Neural progenitor cell (in vitro differentiated cells): ENCODE results near the gene OR13C2. TPM values are rescaled to one million over a fixed set of nuclear protein-coding genes. Genes with fewer than 3 reads are reported as not detected.

Experiments used
- DNase-seq: peaks from one replicate; pipeline ENCODE4 v3.0.0-alpha.2; 2016; ENCODE audit warnings: low spot score
- H2AFZ ChIP-seq: fragments of 200-600 bp; sonication (generic); replicated peaks from 2 replicates; pipeline ENCODE4 v1.6.1; 2016; ENCODE audit warnings: antibody characterized with exemption
- H3F3A ChIP-seq: fragments of 200-600 bp; sonication (generic); 2 replicates; pipeline ENCODE4 v1.6.1; 2016; ENCODE audit warnings: antibody characterized with exemption, low read depth
- H3K27ac ChIP-seq: fragments of 200-600 bp; sonication (generic); 2 replicates; pipeline ENCODE4 v1.5.1; 2016; ENCODE audit warnings: mild to moderate bottlenecking
- H3K27me3 ChIP-seq: fragments of 200-600 bp; sonication (generic); 2 replicates; pipeline ENCODE4 v1.6.1; 2016; ENCODE audit warnings: mild to moderate bottlenecking, moderate library complexity
- H3K36me3 ChIP-seq: fragments of 200-600 bp; sonication (generic); 2 replicates; pipeline ENCODE4 v1.5.1; 2016
- H3K4me1 ChIP-seq: fragments of 200-600 bp; sonication (generic); 2 replicates; pipeline ENCODE4 v1.6.1; 2016; ENCODE audit warnings: mixed run types
- H3K4me2 ChIP-seq: fragments of 200-600 bp; sonication (generic); 2 replicates; pipeline ENCODE4 v1.6.1; 2016
- H3K4me3 ChIP-seq: fragments of 200-600 bp; sonication (generic); 2 replicates; pipeline ENCODE4 v1.5.1; 2016
- H3K79me2 ChIP-seq: fragments of 200-600 bp; sonication (generic); 2 replicates; pipeline ENCODE4 v1.6.1; 2016; ENCODE audit warnings: low read depth
- H3K9ac ChIP-seq: fragments of 200-600 bp; sonication (generic); 2 replicates; pipeline ENCODE4 v1.6.1; 2016
- H3K9me3 ChIP-seq: fragments of 200-600 bp; sonication (generic); 2 replicates; pipeline ENCODE4 v1.5.1; 2016; ENCODE audit warnings: low read depth
- H4K20me1 ChIP-seq: fragments of 200-600 bp; sonication (generic); 2 replicates; pipeline ENCODE4 v1.6.1; 2016; ENCODE audit warnings: low read depth
- H3K27ac Mint-ChIP-seq: 3 replicates; pipeline ENCODE4 v1.8.0; 2021; ENCODE audit warnings: mixed read lengths
- H3K27me3 Mint-ChIP-seq: 2 replicates; pipeline ENCODE4 v1.8.0; 2022; ENCODE audit warnings: low read depth, mild to moderate bottlenecking, inconsistent platforms, moderate library complexity, mixed read lengths; ENCODE audit not compliant: insufficient read depth
- H3K36me3 Mint-ChIP-seq: 3 replicates; pipeline ENCODE4 v1.8.0; 2021; ENCODE audit warnings: mixed read lengths
- H3K4me1 Mint-ChIP-seq: 3 replicates; pipeline ENCODE4 v1.8.0; 2021; ENCODE audit warnings: mixed read lengths
- H3K4me3 Mint-ChIP-seq: 3 replicates; pipeline ENCODE4 v1.8.0; 2021; ENCODE audit warnings: mild to moderate bottlenecking, moderate library complexity, mixed read lengths
- H3K9me3 Mint-ChIP-seq: 3 replicates; pipeline ENCODE4 v1.8.0; 2020; ENCODE audit warnings: mixed read lengths
- CTCF ChIP-seq: fragments of 200-600 bp; sonication (generic); IDR thresholded peaks from 2 replicates; pipeline ENCODE4 v1.5.1; 2017; ENCODE audit warnings: antibody characterized with exemption, mild to moderate bottlenecking
- EZH2 ChIP-seq: fragments of 200-600 bp; sonication (generic); IDR thresholded peaks from 2 replicates; pipeline ENCODE4 v1.6.1; 2017; ENCODE audit warnings: antibody characterized with exemption, mild to moderate bottlenecking, moderate library complexity
- EZH2phosphoT487 ChIP-seq: fragments of 200-600 bp; sonication (generic); IDR thresholded peaks from 2 replicates; pipeline ENCODE4 v1.6.1; 2017; ENCODE audit warnings: antibody characterized with exemption
- total RNA-seq: library from RNA; depleted of rRNA; stranded (reverse); fragments of >200 nt; gene quantifications from 2 replicates; pipeline ENCODE4 v1.2.3, GENCODE V29; 2015; ENCODE audit warnings: low replicate concordance

The OR13C2 gene
- total RNA-seq, 1 donor from 2014 or later: not detected

DNA sequence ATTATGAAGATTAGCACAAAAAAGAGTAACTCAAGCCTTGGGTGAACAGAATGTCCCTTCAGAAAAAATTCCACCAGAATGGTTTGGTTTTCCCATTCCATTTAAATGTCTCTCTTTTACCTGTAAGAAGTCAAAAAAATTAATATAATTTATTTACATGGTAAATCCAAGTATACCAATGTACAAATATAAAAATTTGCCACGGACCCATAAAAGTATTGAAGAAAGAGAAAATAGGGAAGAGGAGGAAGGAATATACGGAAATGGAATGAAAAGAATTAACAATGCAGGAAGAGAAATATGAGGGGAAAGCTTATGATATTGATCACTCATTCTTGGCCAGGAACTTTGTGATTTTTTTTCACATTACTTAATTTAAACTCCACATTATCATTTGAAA, 12.7 kb upstream of the OR13C2 start, which contains the start of gene OR13C9:
OR13C9 (minus strand) TSS at position 101 of the 400 bp plus-strand sequence; CDS start at position 101, 0 bp downstream.
- H3F3A ChIP-seq: no peaks in the 10 kb centered on the region
- no peaks in the 10 kb centered on the region for H3K27me3 Mint-ChIP-seq
- no peak within 1 kb of the TSS for H3K9ac ChIP-seq
- no peaks in the 10 kb centered on the region for H3K9me3 Mint-ChIP-seq
- no peak within 1 kb of the TSS for H3K27ac Mint-ChIP-seq
- no peaks in the 10 kb centered on the region for H3K36me3 ChIP-seq
- TF ChIP-seq EZH2phosphoT487 (no peak), EZH2 (no peak), CTCF (no peak)
- no peak within 1 kb of the TSS for H3K4me2 ChIP-seq
- H3K27ac ChIP-seq: no peak within 1 kb of the TSS
- H3K9me3 ChIP-seq: no peaks in the 10 kb centered on the region
- H4K20me1 ChIP-seq: no peaks in the 10 kb centered on the region
- H3K4me1 ChIP-seq: no peaks in the 10 kb centered on the region
- H3K4me1 Mint-ChIP-seq: no peaks in the 10 kb centered on the region
- no peak within 1 kb of the TSS for H3K4me3 ChIP-seq
- H3K79me2 ChIP-seq: no peaks in the 10 kb centered on the region
- no peaks in the 10 kb centered on the region for H3K36me3 Mint-ChIP-seq
- H3K4me3 Mint-ChIP-seq: no peak within 1 kb of the TSS
- no peak within 1 kb of the TSS for H2AFZ ChIP-seq
- no peaks in the 10 kb centered on the region for H3K27me3 ChIP-seq
- no peak for DNase-seq

GRCh38 chr9:104617418-104617817, 12.0 kb upstream of the OR13C2 start:
- TF ChIP-seq EZH2 (no peak), CTCF (no peak), EZH2phosphoT487 (no peak)
- no peaks in the 10 kb centered on the region for H3K36me3 ChIP-seq
- no peak for DNase-seq
- H3K9me3 ChIP-seq: no peaks in the 10 kb centered on the region
- no peaks in the 10 kb centered on the region for H3F3A ChIP-seq
- H3K4me2 ChIP-seq: no peak overlapping the region
- no peaks in the 10 kb centered on the region for H3K79me2 ChIP-seq
- no peak overlapping the region for H3K4me3 ChIP-seq
- Mint-ChIP-seq H3K36me3 (no peaks in the 10 kb centered on the region), H3K4me1 (no peaks in the 10 kb centered on the region), H3K27ac (no peak overlapping the region), H3K9me3 (no peaks in the 10 kb centered on the region), H3K4me3 (no peak overlapping the region), H3K27me3 (no peaks in the 10 kb centered on the region)
- H3K27ac ChIP-seq: no peak overlapping the region
- no peaks in the 10 kb centered on the region for H3K27me3 ChIP-seq
- no peak overlapping the region for H3K9ac ChIP-seq
- no peaks in the 10 kb centered on the region for H4K20me1 ChIP-seq
- no peak overlapping the region for H2AFZ ChIP-seq
- no peaks in the 10 kb centered on the region for H3K4me1 ChIP-seq

DNA sequence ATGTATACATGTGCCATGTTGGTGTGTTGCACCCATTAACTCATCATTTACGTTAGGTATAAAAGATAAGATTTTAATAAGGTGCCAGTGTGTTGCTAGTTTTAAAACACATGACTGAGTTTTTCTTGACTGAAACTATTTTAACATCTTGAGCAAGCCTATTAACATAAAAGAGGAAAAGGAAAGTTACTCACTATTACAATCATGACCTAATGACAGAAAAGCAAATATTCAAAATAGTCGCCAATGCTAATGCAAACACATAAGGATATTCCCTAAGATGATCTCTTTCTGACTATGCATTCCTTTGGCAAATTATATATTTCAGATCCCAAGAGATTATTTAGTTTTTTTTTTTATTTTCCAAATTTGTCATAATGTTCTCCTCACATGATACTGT, 5.8 kb upstream of the OR13C2 start:
- Histone ChIP-seq H3K27ac (no peak overlapping the region), H3K27me3 (no peaks in the 10 kb centered on the region), H3K9ac (no peak overlapping the region), H3K4me2 (no peak overlapping the region), H4K20me1 (no peaks in the 10 kb centered on the region), H3K4me1 (peaks cover 11% of the 10 kb centered on the region), H3F3A (no peaks in the 10 kb centered on the region), H3K79me2 (no peaks in the 10 kb centered on the region), H3K36me3 (no peaks in the 10 kb centered on the region), H3K4me3 (no peak overlapping the region), H3K9me3 (no peaks in the 10 kb centered on the region), H2AFZ (no peak overlapping the region)
- H3K4me1 Mint-ChIP-seq: peaks cover under 1% of the 10 kb centered on the region
- H3K27ac Mint-ChIP-seq: no peak overlapping the region
- H3K9me3 Mint-ChIP-seq: no peaks in the 10 kb centered on the region
- DNase-seq: no peak
- TF ChIP-seq EZH2 (no peak), CTCF (no peak), EZH2phosphoT487 (no peak)
- no peaks in the 10 kb centered on the region for H3K36me3 Mint-ChIP-seq
- H3K27me3 Mint-ChIP-seq: no peaks in the 10 kb centered on the region
- no peak overlapping the region for H3K4me3 Mint-ChIP-seq

- no peaks in the 10 kb centered on the region for H3K27me3 ChIP-seq
- DNase-seq: no peak
- H4K20me1 ChIP-seq: no peaks in the 10 kb centered on the region
- TF ChIP-seq EZH2phosphoT487: no peak
- TF ChIP-seq CTCF: peak; percentile 47
- Mint-ChIP-seq H3K9me3 (no peaks in the 10 kb centered on the region), H3K27ac (no peak overlapping the region), H3K27me3 (no peaks in the 10 kb centered on the region), H3K36me3 (no peaks in the 10 kb centered on the region), H3K4me1 (peaks cover 5% of the 10 kb centered on the region), H3K4me3 (no peak overlapping the region)
- H3K79me2 ChIP-seq: no peaks in the 10 kb centered on the region
- no peak overlapping the region for H2AFZ ChIP-seq
- H3F3A ChIP-seq: no peaks in the 10 kb centered on the region
- no peaks in the 10 kb centered on the region for H3K9me3 ChIP-seq
- no peak overlapping the region for H3K27ac ChIP-seq
- no peak overlapping the region for H3K4me2 ChIP-seq
- H3K36me3 ChIP-seq: no peaks in the 10 kb centered on the region
- no peak overlapping the region for H3K4me3 ChIP-seq
- no peak overlapping the region for H3K9ac ChIP-seq
- peaks cover 19% of the 10 kb centered on the region for H3K4me1 ChIP-seq
These were observed 2.9 kb upstream of the OR13C2 start for GRCh38 chr9:104608336-104608735.
